Measurements from ENCODE around the gene TSPAN9.

TSPAN9 gene

GRCh38 chr12:3044141-3044630, 33.0 kb upstream of the TSPAN9 start:
- CTCF ChIA-PET = interaction anchor here (3.0 kb wide), 1 partner anchor 10 kb away, joined by 10 read pairs; no protein-coding TSS in a partner anchor
- POLR2A ChIA-PET = no interaction called here
- TF ChIP-seq CTCF (IDR thresholded peaks at IDR 0.05; ENCODE audit: control extremely low read depth, extremely low read depth, low read depth, missing control alignments) = no peak

GRCh38 chr12:3045494-3045893, 31.7 kb upstream of the TSPAN9 start:
- CTCF ChIA-PET = interaction anchor here (2.3 kb wide), 1 partner anchor 11 kb away, joined by 8 read pairs; no protein-coding TSS in a partner anchor
- POLR2A ChIA-PET = no interaction called here
- no peak for TF ChIP-seq CTCF (IDR thresholded peaks at IDR 0.05; ENCODE audit: control extremely low read depth, extremely low read depth, low read depth, missing control alignments)
- no peak for DNase-seq (ENCODE audit: extremely low spot score)

More at GRCh38 chr12:3044141-3044630, 33.0 kb upstream of the TSPAN9 start:
- no peak for DNase-seq (ENCODE audit: extremely low spot score)

GRCh38 chr12:3045989-3046388, 31.2 kb upstream of the TSPAN9 start:
- DNase-seq (ENCODE audit: extremely low spot score) = no peak
- ChIA-PET POLR2A (no interaction called here), CTCF (interaction anchor here (2.3 kb wide), 1 partner anchor 11 kb away, joined by 8 read pairs; no protein-coding TSS in a partner anchor)
- no peak for TF ChIP-seq CTCF (IDR thresholded peaks at IDR 0.05; ENCODE audit: control extremely low read depth, extremely low read depth, low read depth, missing control alignments)

GRCh38 chr12:3046441-3047200, 30.6 kb upstream of the TSPAN9 start:
- CTCF ChIA-PET = interaction anchor here (2.3 kb wide), 1 partner anchor 12 kb away, joined by 8 read pairs; no protein-coding TSS in a partner anchor
- POLR2A ChIA-PET = no interaction called here
- no peak for DNase-seq (ENCODE audit: extremely low spot score)
- no peak for TF ChIP-seq CTCF (IDR thresholded peaks at IDR 0.05; ENCODE audit: control extremely low read depth, extremely low read depth, low read depth, missing control alignments)

GRCh38 chr12:3047961-3048360, 29.2 kb upstream of the TSPAN9 start:
- DNase-seq (ENCODE audit: extremely low spot score) = no peak
- POLR2A ChIA-PET = no interaction called here
- TF ChIP-seq CTCF (IDR thresholded peaks at IDR 0.05; ENCODE audit: control extremely low read depth, extremely low read depth, low read depth, missing control alignments) = no peak
- CTCF ChIA-PET = no interaction called here

- POLR2A ChIA-PET = no interaction called here
- no peak for DNase-seq (ENCODE audit: extremely low spot score)
- CTCF ChIA-PET = no interaction called here
- TF ChIP-seq CTCF (IDR thresholded peaks at IDR 0.05; ENCODE audit: control extremely low read depth, extremely low read depth, low read depth, missing control alignments) = no peak
Observed at GRCh38 chr12:3048540-3048939, 28.6 kb upstream of the TSPAN9 start.
